ENCODE results near the gene TSSK6.

TSSK6 gene

GRCh38 chr19:19549804-19550464, 34.6 kb upstream of the TSSK6 start:
- no peaks in the 10 kb centered on the region for H3K9me3 Mint-ChIP-seq
- H3K36me3 Mint-ChIP-seq (ENCODE audit: low read depth) = no peaks in the 10 kb centered on the region
- peak overlapping the region; percentile 36 for H3K27ac Mint-ChIP-seq
- no peaks in the 10 kb centered on the region for H3K4me1 Mint-ChIP-seq (ENCODE audit: low read depth)
- peaks cover 4% of the 10 kb centered on the region for H3K27me3 Mint-ChIP-seq
- no peak overlapping the region for H3K4me3 Mint-ChIP-seq

GRCh38 chr19:19548915-19549759, 33.8 kb upstream of the TSSK6 start:
- Mint-ChIP-seq H3K36me3 (ENCODE audit: low read depth) (no peaks in the 10 kb centered on the region), H3K27me3 (peaks cover 4% of the 10 kb centered on the region), H3K9me3 (no peaks in the 10 kb centered on the region), H3K4me1 (ENCODE audit: low read depth) (no peaks in the 10 kb centered on the region), H3K4me3 (no peak overlapping the region), H3K27ac (no peak overlapping the region)

GRCh38 chr19:19547674-19548336, 32.5 kb upstream of the TSSK6 start:
- Mint-ChIP-seq H3K27me3 (peaks cover 4% of the 10 kb centered on the region), H3K27ac (no peak overlapping the region), H3K4me1 (ENCODE audit: low read depth) (no peaks in the 10 kb centered on the region), H3K9me3 (no peaks in the 10 kb centered on the region), H3K4me3 (no peak overlapping the region), H3K36me3 (ENCODE audit: low read depth) (no peaks in the 10 kb centered on the region)

GRCh38 chr19:19546751-19547162, 31.4 kb upstream of the TSSK6 start:
- Mint-ChIP-seq H3K4me1 (ENCODE audit: low read depth) (peaks cover 4% of the 10 kb centered on the region), H3K27me3 (peaks cover 4% of the 10 kb centered on the region), H3K27ac (no peak overlapping the region), H3K4me3 (no peak overlapping the region), H3K9me3 (no peaks in the 10 kb centered on the region), H3K36me3 (ENCODE audit: low read depth) (no peaks in the 10 kb centered on the region)

GRCh38 chr19:19545707-19546106, 30.4 kb upstream of the TSSK6 start:
- H3K36me3 Mint-ChIP-seq (ENCODE audit: low read depth) = no peaks in the 10 kb centered on the region
- H3K27ac Mint-ChIP-seq = no peak overlapping the region
- no peaks in the 10 kb centered on the region for H3K9me3 Mint-ChIP-seq
- H3K4me1 Mint-ChIP-seq (ENCODE audit: low read depth) = peaks cover 10% of the 10 kb centered on the region
- H3K4me3 Mint-ChIP-seq = no peak overlapping the region
- peaks cover 4% of the 10 kb centered on the region for H3K27me3 Mint-ChIP-seq

- peaks cover 12% of the 10 kb centered on the region for H3K4me1 Mint-ChIP-seq (ENCODE audit: low read depth)
- no peaks in the 10 kb centered on the region for H3K36me3 Mint-ChIP-seq (ENCODE audit: low read depth)
- H3K9me3 Mint-ChIP-seq = no peaks in the 10 kb centered on the region
- H3K27me3 Mint-ChIP-seq = peaks cover 4% of the 10 kb centered on the region
- H3K27ac Mint-ChIP-seq = no peak overlapping the region
- no peak overlapping the region for H3K4me3 Mint-ChIP-seq
These were observed 29.7 kb upstream of the TSSK6 start for GRCh38 chr19:19544954-19545591.

- peaks cover 16% of the 10 kb centered on the region for H3K4me1 Mint-ChIP-seq (ENCODE audit: low read depth)
- H3K9me3 Mint-ChIP-seq = no peaks in the 10 kb centered on the region
- no peak overlapping the region for H3K4me3 Mint-ChIP-seq
- H3K36me3 Mint-ChIP-seq (ENCODE audit: low read depth) = no peaks in the 10 kb centered on the region
- H3K27me3 Mint-ChIP-seq = peaks cover 4% of the 10 kb centered on the region
- H3K27ac Mint-ChIP-seq = no peak overlapping the region
These were observed 29.1 kb upstream of the TSSK6 start for GRCh38 chr19:19544257-19544953.

GRCh38 chr19:19543640-19544039, 28.3 kb upstream of the TSSK6 start:
- Mint-ChIP-seq H3K9me3 (no peaks in the 10 kb centered on the region), H3K4me3 (no peak overlapping the region), H3K4me1 (ENCODE audit: low read depth) (peaks cover 20% of the 10 kb centered on the region), H3K27me3 (peaks cover 7% of the 10 kb centered on the region), H3K27ac (no peak overlapping the region), H3K36me3 (ENCODE audit: low read depth) (no peaks in the 10 kb centered on the region)

GRCh38 chr19:19543101-19543500, 27.8 kb upstream of the TSSK6 start:
- peaks cover 23% of the 10 kb centered on the region for H3K4me1 Mint-ChIP-seq (ENCODE audit: low read depth)
- no peaks in the 10 kb centered on the region for H3K36me3 Mint-ChIP-seq (ENCODE audit: low read depth)
- H3K27ac Mint-ChIP-seq = no peak overlapping the region
- H3K9me3 Mint-ChIP-seq = no peaks in the 10 kb centered on the region
- H3K4me3 Mint-ChIP-seq = no peak overlapping the region
- H3K27me3 Mint-ChIP-seq = peaks cover 9% of the 10 kb centered on the region

GRCh38 chr19:19542507-19542906, 27.2 kb upstream of the TSSK6 start:
- Mint-ChIP-seq H3K4me1 (ENCODE audit: low read depth) (peaks cover 27% of the 10 kb centered on the region), H3K36me3 (ENCODE audit: low read depth) (no peaks in the 10 kb centered on the region), H3K27ac (no peak overlapping the region), H3K27me3 (peaks cover 13% of the 10 kb centered on the region), H3K9me3 (no peaks in the 10 kb centered on the region), H3K4me3 (no peak overlapping the region)

GRCh38 chr19:19541616-19542015, 26.3 kb upstream of the TSSK6 start:
- H3K4me1 Mint-ChIP-seq (ENCODE audit: low read depth) = peaks cover 28% of the 10 kb centered on the region
- H3K27ac Mint-ChIP-seq = no peak overlapping the region

GRCh38 chr19:19540715-19541515, 25.6 kb upstream of the TSSK6 start:
- H3K36me3 Mint-ChIP-seq (ENCODE audit: low read depth) = no peaks in the 10 kb centered on the region
- H3K27me3 Mint-ChIP-seq = peaks cover 13% of the 10 kb centered on the region
- peak overlapping the region; percentile 73 for H3K4me3 Mint-ChIP-seq
- H3K27ac Mint-ChIP-seq = peak overlapping the region; percentile 67
- H3K9me3 Mint-ChIP-seq = no peaks in the 10 kb centered on the region
- H3K4me1 Mint-ChIP-seq (ENCODE audit: low read depth) = peaks cover 28% of the 10 kb centered on the region

More at GRCh38 chr19:19541616-19542015, 26.3 kb upstream of the TSSK6 start:
- Mint-ChIP-seq H3K4me3 (no peak overlapping the region), H3K27me3 (peaks cover 13% of the 10 kb centered on the region), H3K9me3 (no peaks in the 10 kb centered on the region), H3K36me3 (ENCODE audit: low read depth) (no peaks in the 10 kb centered on the region)

GRCh38 chr19:19540064-19540714, 24.8 kb upstream of the TSSK6 start:
- no peaks in the 10 kb centered on the region for H3K36me3 Mint-ChIP-seq (ENCODE audit: low read depth)
- peaks cover 28% of the 10 kb centered on the region for H3K4me1 Mint-ChIP-seq (ENCODE audit: low read depth)
- H3K4me3 Mint-ChIP-seq = peak overlapping the region; percentile 73
- no peaks in the 10 kb centered on the region for H3K9me3 Mint-ChIP-seq
- peaks cover 13% of the 10 kb centered on the region for H3K27me3 Mint-ChIP-seq
- peak overlapping the region; percentile 67 for H3K27ac Mint-ChIP-seq
